Motor neuron (in vitro differentiated cells): ENCODE data around the gene EPHA2. TPM values are rescaled to one million over a fixed set of nuclear protein-coding genes. Genes with fewer than 3 reads are reported as not detected.

Experiments
- ATAC-seq, 8 experiments: fragments of 200-7000 bp; cut with Tn5 transposase; replicated peaks in 6 of 8; 2 replicates each; pipeline ENCODE4 v1.8.0; 2021; ENCODE audit warnings: mild to moderate bottlenecking in 8 of 8, moderate library complexity in 8 of 8
- H3K27ac ChIP-seq, 2 donors: fragments of 250-450 bp; sonication (Bioruptor Pico); 2 replicates each; pipeline ENCODE4 v1.9.0; 2021; ENCODE audit warnings: antibody characterized with exemption in 2 of 2, mild to moderate bottlenecking in 2 of 2, moderate library complexity in 1 of 2
- H3K4me1 ChIP-seq, 2 donors: fragments of 250-450 bp; sonication (Bioruptor Pico); replicated peaks in 1 of 2; 2 replicates each; pipeline ENCODE4 v1.6.1; 2021; ENCODE audit warnings: antibody characterized with exemption in 2 of 2, mild to moderate bottlenecking in 2 of 2, moderate library complexity in 1 of 2
- H3K4me3 ChIP-seq, 5 donors: fragments of 250-450 bp; sonication (Bioruptor Pico); 2 replicates each; pipeline ENCODE4 v1.9.0; 2021; ENCODE audit warnings: antibody characterized with exemption in 5 of 5, mild to moderate bottlenecking in 5 of 5, moderate library complexity in 4 of 5
- WGBS, 10 experiments: fragments of 450-650 bp; shearing (Covaris generic); methylation state at CpG; one replicate each; pipeline ENCODE4 v1.0.0; 2022; 5-methylcytosine and 5-hydroxymethylcytosine counted together
- in situ Hi-C, 9 experiments: fragments of 400-800 bp; cut with MboI; loops; one replicate each; pipeline ENCODE4 v1.15.0; 2021; ENCODE audit warnings: low sequenced_read_pairs in 9 of 9, low pct_unique_long_range_greater_than_20kb in 2 of 9; ENCODE audit not compliant: unreplicated experiment in 9 of 9
- total RNA-seq, 8 experiments: library from RNA; unstranded; fragments of 300-600 nt; gene quantifications; 2 replicates each; pipeline versions ENCODE4 v1.2.3 to v1.2.4, GENCODE V29; 2022

Gene EPHA2
- total RNA-seq, 8 experiments from 2014 or later = 4.2 to 15.1 (median 7.3) TPM

GRCh38 chr1:16078925-16079656, 76.8 kb downstream of the EPHA2 start:
- H3K27ac ChIP-seq = no peak overlapping the region
- WGBS, 10 experiments = 0 to 80% (median 50%) methylated on average over 1 to 6 of the region's 10 CpGs; no CpG with 5 or more reads in 5 of the 10 experiments
- H3K4me3 ChIP-seq = no peak overlapping the region
- peak; percentile 52 to 82 (median 62) for ATAC-seq
- in situ Hi-C loops = loop anchor here in 7 of 9 experiments (5.0 to 25.0 kb wide), 4 partner anchors 108 to 258 kb away; no protein-coding TSS in a partner anchor
- peaks cover 20 to 24% of the 10 kb centered on the region in 2 donors for H3K4me1 ChIP-seq

GRCh38 chr1:16077406-16078245, 78.2 kb downstream of the EPHA2 start:
- no peak overlapping the region for H3K27ac ChIP-seq
- in situ Hi-C loops = loop anchor here in 7 of 9 experiments (5.0 to 25.0 kb wide), 4 partner anchors 110 to 260 kb away; no protein-coding TSS in a partner anchor
- WGBS, 10 experiments = 47 to 94% (median 75%) methylated on average over 1 to 10 of the region's 12 CpGs; no CpG with 5 or more reads in 1 of the 10 experiments
- ATAC-seq = no peak
- H3K4me3 ChIP-seq = no peak overlapping the region
- peaks cover 30 to 33% of the 10 kb centered on the region in 2 donors for H3K4me1 ChIP-seq

- WGBS, 10 experiments = 40 to 93% (median 67%) methylated on average over 1 to 5 of the region's 11 CpGs; no CpG with 5 or more reads in 3 of the 10 experiments
- in situ Hi-C loops = loop anchor here in 7 of 9 experiments (5.0 to 25.0 kb wide), 4 partner anchors 110 to 260 kb away; no protein-coding TSS in a partner anchor
- Histone ChIP-seq H3K27ac (no peak overlapping the region), H3K4me3 (no peak overlapping the region), H3K4me1 (peaks cover 30 to 37% of the 10 kb centered on the region in 2 donors)
- peak; percentile 45 to 64 (median 53) for ATAC-seq
Measured at GRCh38 chr1:16076865-16077238, 79.0 kb downstream of the EPHA2 start.

GRCh38 chr1:16076031-16076864, 79.6 kb downstream of the EPHA2 start:
- Histone ChIP-seq H3K27ac (no peak overlapping the region), H3K4me1 (peaks cover 30 to 37% of the 10 kb centered on the region in 2 donors), H3K4me3 (no peak overlapping the region)
- WGBS, 10 experiments = 20 to 100% (median 80%) methylated on average over 1 to 10 of the region's 14 CpGs; no CpG with 5 or more reads in 5 of the 10 experiments
- peak in 5 of 8 experiments; percentile 12 to 35 (median 19) for ATAC-seq
- in situ Hi-C loops = loop anchor here in 7 of 9 experiments (5.0 to 25.0 kb wide), 4 partner anchors 111 to 261 kb away; no protein-coding TSS in a partner anchor

- in situ Hi-C loops = loop anchor here in 7 of 9 experiments (5.0 to 25.0 kb wide), 4 partner anchors 112 to 262 kb away; no protein-coding TSS in a partner anchor
Measured at GRCh38 chr1:16075337-16076030, 80.4 kb downstream of the EPHA2 start.

More at GRCh38 chr1:16075337-16076030, 80.4 kb downstream of the EPHA2 start:
- no peak overlapping the region for H3K27ac ChIP-seq
- WGBS, 10 experiments = 54 to 100% (median 85%) methylated on average over 1 to 10 of the region's 11 CpGs; no CpG with 5 or more reads in 1 of the 10 experiments
- H3K4me3 ChIP-seq = no peak overlapping the region
- ATAC-seq = no peak
- peaks cover 30 to 37% of the 10 kb centered on the region in 2 donors for H3K4me1 ChIP-seq

Other genes with a start within 250 kb of the EPHA2 start
- gene ZBTB17, start 180.0 kb downstream of the EPHA2 start, total RNA-seq = 10 to 100 TPM; 18.2 to 48.9 (median 38.4) TPM
- under 1 TPM in 7 of 8 experiments, not detected in 1; 0.05 to 0.52 (median 0.15) TPM for gene SRARP, start 151.8 kb downstream of the EPHA2 start, total RNA-seq
- 1 to 10 TPM in 1 of 8 experiments, under 1 TPM in 7; 0.11 to 1.6 (median 0.47) TPM for gene HSPB7, start 138.0 kb downstream of the EPHA2 start, total RNA-seq
- gene CLCNKA, start 134.0 kb downstream of the EPHA2 start, total RNA-seq = under 1 TPM in 2 of 8 experiments, not detected in 6; 0.04 to 0.35 TPM
- under 1 TPM in 5 of 8 experiments, not detected in 3; 0.09 to 0.43 (median 0.21) TPM for gene CLCNKB, start 112.3 kb downstream of the EPHA2 start, total RNA-seq
- gene FAM131C, start 82.4 kb downstream of the EPHA2 start, total RNA-seq = 1 to 10 TPM in 5 of 8 experiments, under 1 TPM in 2, not detected in 1; 0.20 to 3.6 (median 1.1) TPM
- 10 to 100 TPM in 1 of 8 experiments, 1 to 10 TPM in 7; 2.1 to 10.6 (median 5.9) TPM for gene ARHGEF19, start 56.6 kb upstream of the EPHA2 start, total RNA-seq
- gene CPLANE2, start 81.1 kb upstream of the EPHA2 start, total RNA-seq = 10 to 100 TPM in 4 of 8 experiments, 1 to 10 TPM in 4; 5.0 to 14.4 (median 10.1) TPM
- 10 to 100 TPM; 10.0 to 27.6 (median 23.2) TPM for gene FBXO42, start 196.4 kb upstream of the EPHA2 start, total RNA-seq
- gene SZRD1, start 211.2 kb upstream of the EPHA2 start, total RNA-seq = 10 to 100 TPM; 37.9 to 82.0 (median 53.0) TPM